Endothelial cell of umbilical vein (primary cell): ENCODE results near the gene TLNRD1.

Experiments used
- CTCF ChIP-seq, 2 donors: IDR thresholded peaks; 1 replicate in 1 of 2; 2 replicates in 1 of 2; pipeline ENCODE4 v1.5.1; 2011; ENCODE audit warnings: low read length in 2 of 2, mild to moderate bottlenecking in 2 of 2, moderate library complexity in 2 of 2, control low read depth in 1 of 2, inconsistent platforms in 1 of 2, low read depth in 1 of 2; ENCODE audit not compliant: insufficient read depth in 1 of 2; ENCODE audit errors: extremely low read depth in 1 of 2
- EZH2 ChIP-seq: IDR thresholded peaks from 2 replicates; pipeline ENCODE4 v1.6.1; 2012; ENCODE audit warnings: borderline replicate concordance, low read depth, mild to moderate bottlenecking, moderate library complexity, low read length, inconsistent platforms; ENCODE audit not compliant: severe bottlenecking
- GATA2 ChIP-seq: IDR thresholded peaks from 2 replicates; pipeline ENCODE4 v1.7.0; 2011; ENCODE audit warnings: low read depth, mild to moderate bottlenecking, moderate library complexity, mixed read lengths, low read length; ENCODE audit not compliant: insufficient read length, insufficient read depth
- POLR2A ChIP-seq: IDR thresholded peaks from 2 replicates; pipeline ENCODE4 v1.6.1; 2012; ENCODE audit warnings: low read depth, mild to moderate bottlenecking, control low read depth, low read length
- POLR2AphosphoS5 ChIP-seq: IDR thresholded peaks from 2 replicates; pipeline ENCODE4 v1.6.1; 2012; ENCODE audit warnings: low read depth, mild to moderate bottlenecking, control low read depth, low read length, moderate library complexity; ENCODE audit not compliant: insufficient read depth

- no peak for TF ChIP-seq POLR2A
- no peak for TF ChIP-seq CTCF (IDR thresholded peaks at IDR 0.05; ENCODE audit: extremely low read depth in 1 of 2, insufficient read depth in 1 of 2, low read depth in 1 of 2, low read length in 2 of 2)
- no peak for TF ChIP-seq POLR2AphosphoS5
- no peak for TF ChIP-seq EZH2
- TF ChIP-seq GATA2 = no peak
Measured at GRCh38 chr15:81012588-81012987, 11.9 kb downstream of the TLNRD1 start.
